Large intestine (tissue), 3 donors: Measurements from ENCODE around the gene LMF1. TPM values are rescaled to one million over a fixed set of nuclear protein-coding genes. Genes with fewer than 3 reads are reported as not detected.

Experiments
- DNase-seq, 2 donors: peaks; one replicate each; pipeline versions ENCODE4 v3.0.0 to v3.0.0-alpha.2; 2013
- H3K27ac ChIP-seq: one replicate; pipeline ENCODE4 v1.5.1; 2013; ENCODE audit warnings: low read length
- H3K27me3 ChIP-seq: 2 replicates; pipeline ENCODE4 v1.6.1; 2013; ENCODE audit warnings: low read length; ENCODE audit not compliant: control insufficient read depth, insufficient read depth
- H3K36me3 ChIP-seq: 2 replicates; pipeline ENCODE4 v1.6.1; 2013; ENCODE audit warnings: low read length; ENCODE audit not compliant: control insufficient read depth, insufficient read depth
- H3K4me1 ChIP-seq: one replicate; pipeline ENCODE4 v1.6.1; 2013; ENCODE audit warnings: low read length; ENCODE audit not compliant: control insufficient read depth, insufficient read depth
- H3K4me3 ChIP-seq: one replicate; pipeline ENCODE4 v1.5.1; 2013; ENCODE audit warnings: low read length
- H3K9me3 ChIP-seq: one replicate; pipeline ENCODE4 v1.6.1; 2013; ENCODE audit warnings: mild to moderate bottlenecking, low read depth, low read length, moderate library complexity; ENCODE audit not compliant: control insufficient read depth
- WGBS: methylation state at CpG from one replicate; pipeline ENCODE4 v1.1.5; 2013; ENCODE audit warnings: low lambda C conversion rate; ENCODE audit not compliant: insufficient coverage; 5-methylcytosine and 5-hydroxymethylcytosine counted together
- polyA plus RNA-seq: library from polyadenylated mRNA; unstranded; fragments of 120-200 nt; gene quantifications from one replicate; pipeline ENCODE4 v1.2.1, GENCODE V29; 2013

The LMF1 gene
- polyA plus RNA-seq, 1 donor, result 17.2 TPM

GRCh38 chr16:881219-882097 is 89.3 kb downstream of the LMF1 start:
- WGBS, result 100% methylated on average over 1 of the region's 21 CpGs
- no peak overlapping the region for H3K4me3 ChIP-seq
- H3K4me1 ChIP-seq, result no peaks in the 10 kb centered on the region
- H3K27ac ChIP-seq, result no peak overlapping the region
- H3K27me3 ChIP-seq, result no peaks in the 10 kb centered on the region
- peaks cover 17% of the 10 kb centered on the region for H3K9me3 ChIP-seq
- DNase-seq, result no peak
- H3K36me3 ChIP-seq, result no peaks in the 10 kb centered on the region

- H3K27ac ChIP-seq, result no peak overlapping the region
- DNase-seq, result no peak
- H3K4me3 ChIP-seq, result no peak overlapping the region
- no peaks in the 10 kb centered on the region for H3K27me3 ChIP-seq
- WGBS, result no CpG with 5 or more reads among the region's 23 CpGs
- H3K9me3 ChIP-seq, result peaks cover 14% of the 10 kb centered on the region
- no peaks in the 10 kb centered on the region for H3K4me1 ChIP-seq
- peaks cover 3% of the 10 kb centered on the region for H3K36me3 ChIP-seq
Observed at GRCh38 chr16:880471-881171, 90.2 kb downstream of the LMF1 start.

GRCh38 chr16:879986-880385 is 90.8 kb downstream of the LMF1 start:
- Histone ChIP-seq H3K36me3 (peaks cover 3% of the 10 kb centered on the region), H3K27me3 (no peaks in the 10 kb centered on the region)

GRCh38 chr16:879461-879861 is 91.3 kb downstream of the LMF1 start:
- no peak for DNase-seq
- Histone ChIP-seq H3K27me3 (no peaks in the 10 kb centered on the region), H3K4me1 (no peaks in the 10 kb centered on the region), H3K4me3 (no peak overlapping the region), H3K9me3 (peaks cover 14% of the 10 kb centered on the region), H3K27ac (no peak overlapping the region), H3K36me3 (peaks cover 3% of the 10 kb centered on the region)
- WGBS, result no CpG with 5 or more reads among the region's 27 CpGs

More at GRCh38 chr16:879986-880385, 90.8 kb downstream of the LMF1 start:
- Histone ChIP-seq H3K4me1 (no peaks in the 10 kb centered on the region), H3K4me3 (no peak overlapping the region), H3K27ac (no peak overlapping the region), H3K9me3 (peaks cover 14% of the 10 kb centered on the region)
- WGBS, result no CpG with 5 or more reads among the region's 16 CpGs
- no peak for DNase-seq

GRCh38 chr16:878886-879285 is 91.9 kb downstream of the LMF1 start:
- Histone ChIP-seq H3K36me3 (peaks cover 3% of the 10 kb centered on the region), H3K27me3 (no peaks in the 10 kb centered on the region), H3K9me3 (peaks cover 14% of the 10 kb centered on the region), H3K4me1 (no peaks in the 10 kb centered on the region), H3K4me3 (no peak overlapping the region), H3K27ac (no peak overlapping the region)
- WGBS, result no CpG with 5 or more reads among the region's 14 CpGs
- DNase-seq, result no peak

- H3K4me1 ChIP-seq, result no peaks in the 10 kb centered on the region
- no CpG with 5 or more reads among the region's 44 CpGs for WGBS
- H3K27ac ChIP-seq, result no peak overlapping the region
- H3K36me3 ChIP-seq, result peaks cover 6% of the 10 kb centered on the region
- no peak for DNase-seq
- H3K9me3 ChIP-seq, result peaks cover 11% of the 10 kb centered on the region
- H3K4me3 ChIP-seq, result no peak overlapping the region
- H3K27me3 ChIP-seq, result no peaks in the 10 kb centered on the region
Observed at GRCh38 chr16:878072-878784, 92.6 kb downstream of the LMF1 start.

- Histone ChIP-seq H3K4me1 (no peaks in the 10 kb centered on the region), H3K27ac (no peak overlapping the region), H3K36me3 (peaks cover 10% of the 10 kb centered on the region), H3K4me3 (no peak overlapping the region), H3K9me3 (peaks cover 5% of the 10 kb centered on the region), H3K27me3 (no peaks in the 10 kb centered on the region)
- no CpG with 5 or more reads among the region's 31 CpGs for WGBS
- DNase-seq, result no peak
Observed at GRCh38 chr16:877242-878071, 93.3 kb downstream of the LMF1 start.

- DNase-seq, result no peak
- Histone ChIP-seq H3K9me3 (peaks cover 5% of the 10 kb centered on the region), H3K36me3 (peaks cover 10% of the 10 kb centered on the region), H3K4me1 (no peaks in the 10 kb centered on the region), H3K4me3 (no peak overlapping the region), H3K27me3 (no peaks in the 10 kb centered on the region), H3K27ac (no peak overlapping the region)
- WGBS, result 98% methylated on average over 7 of the region's 25 CpGs
Observed at GRCh38 chr16:876523-877241, 94.1 kb downstream of the LMF1 start.

- Histone ChIP-seq H3K4me3 (no peak overlapping the region), H3K9me3 (peaks cover 5% of the 10 kb centered on the region), H3K4me1 (no peaks in the 10 kb centered on the region), H3K36me3 (peaks cover 10% of the 10 kb centered on the region), H3K27ac (no peak overlapping the region), H3K27me3 (no peaks in the 10 kb centered on the region)
- DNase-seq, result no peak
- WGBS, result no CpG with 5 or more reads among the region's 22 CpGs
Observed at GRCh38 chr16:876041-876335, 94.8 kb downstream of the LMF1 start.
